ENCODE data around the gene ARHGEF10L.

Gene ARHGEF10L

DNA sequence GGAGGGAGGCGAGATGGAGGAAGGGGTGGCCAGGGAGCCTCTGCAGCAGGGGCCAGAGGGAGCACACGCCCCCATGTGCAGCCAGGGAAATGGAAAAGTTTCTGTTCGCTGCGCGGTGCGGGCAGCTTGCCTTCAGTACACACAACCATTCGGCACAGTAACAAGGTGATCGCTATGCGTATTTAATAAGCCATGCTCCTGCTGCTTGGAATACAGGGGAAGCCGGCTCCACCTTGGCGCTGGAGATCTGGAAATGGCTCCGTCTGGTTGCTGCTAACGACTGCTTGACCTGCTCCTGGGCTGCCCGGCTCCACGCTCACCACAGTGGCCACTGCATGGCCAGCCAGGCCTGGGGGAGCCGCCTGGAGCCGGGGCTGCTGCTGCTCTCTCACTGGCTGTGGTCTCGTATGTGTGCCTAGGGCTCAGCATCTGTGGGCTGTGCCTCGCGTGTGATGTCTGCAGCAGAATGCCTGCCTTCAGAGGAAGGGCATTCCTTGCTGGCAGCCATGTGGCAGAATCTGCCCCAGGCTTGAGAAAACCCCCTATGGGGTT, 129.2 kb downstream of the ARHGEF10L start:
- TF ChIP-seq, protein P1, sequence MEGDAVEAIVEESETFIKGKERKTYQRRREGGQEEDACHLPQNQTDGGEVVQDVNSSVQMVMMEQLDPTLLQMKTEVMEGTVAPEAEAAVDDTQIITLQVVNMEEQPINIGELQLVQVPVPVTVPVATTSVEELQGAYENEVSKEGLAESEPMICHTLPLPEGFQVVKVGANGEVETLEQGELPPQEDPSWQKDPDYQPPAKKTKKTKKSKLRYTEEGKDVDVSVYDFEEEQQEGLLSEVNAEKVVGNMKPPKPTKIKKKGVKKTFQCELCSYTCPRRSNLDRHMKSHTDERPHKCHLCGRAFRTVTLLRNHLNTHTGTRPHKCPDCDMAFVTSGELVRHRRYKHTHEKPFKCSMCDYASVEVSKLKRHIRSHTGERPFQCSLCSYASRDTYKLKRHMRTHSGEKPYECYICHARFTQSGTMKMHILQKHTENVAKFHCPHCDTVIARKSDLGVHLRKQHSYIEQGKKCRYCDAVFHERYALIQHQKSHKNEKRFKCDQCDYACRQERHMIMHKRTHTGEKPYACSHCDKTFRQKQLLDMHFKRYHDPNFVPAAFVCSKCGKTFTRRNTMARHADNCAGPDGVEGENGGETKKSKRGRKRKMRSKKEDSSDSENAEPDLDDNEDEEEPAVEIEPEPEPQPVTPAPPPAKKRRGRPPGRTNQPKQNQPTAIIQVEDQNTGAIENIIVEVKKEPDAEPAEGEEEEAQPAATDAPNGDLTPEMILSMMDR (IDR thresholded peaks at IDR 0.05; ENCODE audit: low read depth, low read length, missing control alignments), result no peak
- DNase-seq, result no peak
- no peaks in the 10 kb centered on the region for H3K36me3 ChIP-seq (replicated peaks)
- no peak overlapping the region for H3K4me3 ChIP-seq (ENCODE audit: low read depth, low read length)
- no peaks in the 10 kb centered on the region for H3K27me3 ChIP-seq (replicated peaks)
- no peak overlapping the region for H3K27ac ChIP-seq
- in situ Hi-C loops (cut with HindIII; ENCODE audit: low pct_ligation_motif_present, low sequenced_read_pairs), result no loop called here

DNA sequence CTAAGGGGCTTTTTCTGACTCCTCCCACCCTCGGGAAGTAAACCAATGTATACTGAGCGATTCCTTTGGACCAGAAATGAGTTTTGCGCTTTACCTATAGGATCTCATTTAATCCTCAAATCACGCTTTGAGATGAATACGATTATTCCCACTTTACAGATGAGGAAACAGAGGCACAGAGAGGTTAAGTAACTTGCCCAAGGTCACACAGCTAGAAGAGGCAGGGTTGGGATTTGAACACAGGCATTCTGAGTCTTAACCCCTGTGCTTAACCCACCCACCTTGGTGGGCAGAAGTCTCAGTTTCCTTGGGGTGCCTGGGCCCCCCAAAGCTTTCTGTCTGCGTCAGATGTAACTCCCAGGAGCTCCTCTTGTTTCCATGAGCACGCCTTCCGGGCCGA, 129.8 kb downstream of the ARHGEF10L start:
- H3K4me3 ChIP-seq (ENCODE audit: low read depth, low read length), result no peak overlapping the region
- no peaks in the 10 kb centered on the region for H3K27me3 ChIP-seq (replicated peaks)
- in situ Hi-C loops (cut with HindIII; ENCODE audit: low pct_ligation_motif_present, low sequenced_read_pairs), result no loop called here
- no peak overlapping the region for H3K27ac ChIP-seq
- TF ChIP-seq, protein P1 (IDR thresholded peaks at IDR 0.05; ENCODE audit: low read depth, low read length, missing control alignments), result no peak
- DNase-seq, result no peak
- H3K36me3 ChIP-seq (replicated peaks), result no peaks in the 10 kb centered on the region

DNA sequence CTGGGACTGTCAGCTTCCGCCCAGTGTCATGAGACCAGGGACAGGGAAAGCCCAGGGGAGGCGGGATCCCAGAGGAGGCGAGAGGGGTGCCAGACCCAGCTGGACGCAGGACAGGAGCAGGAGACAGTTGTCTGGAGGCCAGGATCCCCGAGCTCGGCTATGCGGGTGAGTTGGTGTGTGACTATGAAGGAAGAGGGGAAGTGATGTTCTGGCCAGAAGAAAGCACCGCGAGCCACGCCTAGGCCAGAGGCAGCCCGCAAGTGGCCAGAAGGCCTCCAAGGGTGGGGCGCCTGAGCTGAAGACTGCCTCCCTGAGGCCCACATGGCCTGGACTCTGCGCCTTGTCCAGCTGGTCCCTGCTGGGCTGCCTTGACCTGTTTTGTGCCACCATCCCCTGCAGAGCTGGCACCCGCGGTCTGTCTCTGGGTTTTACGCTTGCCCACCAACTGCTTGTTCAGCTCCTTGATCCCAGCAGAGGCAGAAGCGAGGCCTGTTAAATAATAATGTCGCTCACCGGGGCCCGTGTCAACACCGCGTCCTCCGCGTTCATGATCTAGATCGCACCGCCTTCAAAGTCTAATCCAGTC, 130.5 kb downstream of the ARHGEF10L start:
- DNase-seq, result no peak
- in situ Hi-C loops (cut with HindIII; ENCODE audit: low pct_ligation_motif_present, low sequenced_read_pairs), result no loop called here
- no peaks in the 10 kb centered on the region for H3K36me3 ChIP-seq (replicated peaks)

DNA sequence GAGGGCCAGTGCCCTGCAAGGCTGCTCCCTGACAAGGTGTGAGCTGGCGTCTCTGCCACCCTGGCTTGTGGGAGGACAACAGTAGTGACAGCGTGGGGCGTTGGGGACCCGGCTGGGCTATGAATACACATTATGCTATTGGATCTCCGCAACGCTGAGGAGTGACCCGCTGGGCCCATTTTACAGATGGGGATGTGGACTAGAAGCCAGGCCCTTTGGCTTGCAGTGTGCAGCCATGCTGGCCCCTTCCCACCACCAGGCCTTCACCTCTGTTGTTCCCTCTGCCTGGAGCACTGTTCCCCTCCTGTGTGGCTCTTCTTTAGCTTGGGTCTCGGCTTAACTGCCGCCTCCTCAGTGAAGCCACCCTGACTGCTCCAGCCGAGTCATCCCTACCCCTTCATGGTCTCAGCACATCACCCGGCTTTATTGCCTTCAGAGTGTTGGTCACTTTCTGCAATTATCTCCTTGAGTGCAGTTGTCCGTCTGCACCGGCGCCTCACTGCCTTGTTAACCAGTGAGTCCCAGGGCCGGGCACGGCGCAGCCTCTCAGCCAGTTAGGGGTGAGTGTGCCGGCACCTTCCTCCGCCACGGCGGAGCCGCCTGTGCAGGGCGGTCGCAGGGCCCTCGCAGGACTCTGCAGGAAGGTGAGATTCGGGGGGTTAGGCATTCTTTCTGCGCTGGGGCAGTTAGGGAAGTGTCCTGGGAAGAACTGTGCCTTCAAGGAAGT, 131.3 kb downstream of the ARHGEF10L start:
- H3K36me3 ChIP-seq (replicated peaks), result no peaks in the 10 kb centered on the region

More for the DNA sequence above, 130.5 kb downstream of the ARHGEF10L start:
- no peak overlapping the region for H3K27ac ChIP-seq
- H3K27me3 ChIP-seq (replicated peaks), result no peaks in the 10 kb centered on the region
- H3K4me3 ChIP-seq (ENCODE audit: low read depth, low read length), result no peak overlapping the region
- TF ChIP-seq, protein P1 (IDR thresholded peaks at IDR 0.05; ENCODE audit: low read depth, low read length, missing control alignments), result no peak

DNA sequence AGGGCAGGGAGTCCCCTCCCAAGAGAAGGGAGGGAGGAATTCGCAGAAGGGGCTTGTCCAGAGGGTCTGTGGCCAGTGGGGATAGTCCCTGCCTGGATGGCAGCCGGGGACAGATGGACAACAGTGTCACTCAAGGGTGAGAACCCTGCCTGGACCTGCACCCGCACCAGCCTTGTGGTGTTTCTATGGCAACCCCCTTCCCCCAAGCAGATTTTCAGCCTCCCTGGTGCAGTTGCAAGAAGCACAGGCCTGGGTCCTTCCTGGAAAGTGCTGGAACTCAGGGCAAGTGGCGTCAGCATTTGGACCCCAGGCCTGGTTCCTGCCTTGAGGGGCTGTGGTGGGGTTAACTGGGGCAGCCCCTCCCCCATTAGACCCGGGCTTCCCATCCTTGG, 131.8 kb downstream of the ARHGEF10L start:
- no peak for DNase-seq
- H3K4me3 ChIP-seq (ENCODE audit: low read depth, low read length), result no peak overlapping the region
- in situ Hi-C loops (cut with HindIII; ENCODE audit: low pct_ligation_motif_present, low sequenced_read_pairs), result no loop called here
- H3K27ac ChIP-seq, result no peak overlapping the region
- H3K36me3 ChIP-seq (replicated peaks), result no peaks in the 10 kb centered on the region
- no peaks in the 10 kb centered on the region for H3K27me3 ChIP-seq (replicated peaks)
- TF ChIP-seq, protein P1 (IDR thresholded peaks at IDR 0.05; ENCODE audit: low read depth, low read length, missing control alignments), result no peak

More for the DNA sequence above, 131.3 kb downstream of the ARHGEF10L start:
- Histone ChIP-seq H3K27me3 (replicated peaks) (no peaks in the 10 kb centered on the region), H3K4me3 (ENCODE audit: low read depth, low read length) (no peak overlapping the region), H3K27ac (no peak overlapping the region)
- DNase-seq, result no peak
- TF ChIP-seq, protein P1 (IDR thresholded peaks at IDR 0.05; ENCODE audit: low read depth, low read length, missing control alignments), result no peak
- in situ Hi-C loops (cut with HindIII; ENCODE audit: low pct_ligation_motif_present, low sequenced_read_pairs), result no loop called here
